ENCODE measurements around the gene CIBAR2. TPM values are rescaled to one million over a fixed set of nuclear protein-coding genes. Genes with fewer than 3 reads are reported as not detected.

The CIBAR2 gene
- total and polyA plus RNA-seq, 2 experiments from 2014 or later: not detected

DNA sequence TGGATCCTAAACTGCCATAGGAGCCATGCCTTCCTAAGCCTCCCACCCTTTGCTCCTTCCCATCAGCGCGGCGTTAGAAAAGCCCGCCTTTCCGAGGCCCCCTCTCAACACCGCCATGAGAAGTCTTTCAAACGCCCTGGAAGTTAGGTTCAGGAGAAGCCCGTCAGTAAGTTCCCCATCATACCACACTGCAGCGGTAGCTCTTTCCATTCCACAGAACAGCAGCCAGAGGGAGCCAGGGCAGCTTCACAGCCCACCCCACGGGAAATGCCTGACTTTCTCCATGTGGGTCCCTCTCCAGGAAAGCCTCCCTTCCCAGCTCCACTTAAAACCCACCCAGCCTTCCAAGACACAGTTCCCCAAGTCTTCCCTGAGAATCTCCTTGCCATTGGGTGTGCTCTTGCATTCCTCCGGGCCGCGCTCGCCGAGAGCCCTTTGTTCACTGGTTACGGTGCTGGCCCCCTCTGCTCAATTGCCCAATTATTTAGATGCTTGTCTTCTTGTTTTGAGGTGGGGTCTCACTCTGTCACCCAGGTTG is 56.0 kb downstream of the CIBAR2 start:
- no peak overlapping the region for H3K4me2 ChIP-seq
- Mint-ChIP-seq H3K27ac (no peak overlapping the region), H3K27me3 (ENCODE audit: insufficient read depth, low read depth, poor library complexity) (peaks cover 4% of the 10 kb centered on the region), H3K36me3 (ENCODE audit: low read depth) (no peaks in the 10 kb centered on the region), H3K9me3 (no peaks in the 10 kb centered on the region), H3K4me3 (no peak overlapping the region), H3K4me1 (peaks cover 17% of the 10 kb centered on the region)
- TF ChIP-seq POLR2AphosphoS5 (IDR thresholded peaks at IDR 0.05; ENCODE audit: low read depth) (no peak), STAT1 (IDR thresholded peaks at IDR 0.05; ENCODE audit: unreplicated experiment) (no peak), NANOG (IDR thresholded peaks at IDR 0.05; ENCODE audit: borderline replicate concordance) (no peak), CREB1 (CRISPR knock-in tag; IDR thresholded peaks at IDR 0.05; ENCODE audit: low read depth) (no peak), ZNF331 (CRISPR knock-in tag; IDR thresholded peaks at IDR 0.05; ENCODE audit: low read depth) (no peak)
- TF ChIP-seq, protein P1, sequence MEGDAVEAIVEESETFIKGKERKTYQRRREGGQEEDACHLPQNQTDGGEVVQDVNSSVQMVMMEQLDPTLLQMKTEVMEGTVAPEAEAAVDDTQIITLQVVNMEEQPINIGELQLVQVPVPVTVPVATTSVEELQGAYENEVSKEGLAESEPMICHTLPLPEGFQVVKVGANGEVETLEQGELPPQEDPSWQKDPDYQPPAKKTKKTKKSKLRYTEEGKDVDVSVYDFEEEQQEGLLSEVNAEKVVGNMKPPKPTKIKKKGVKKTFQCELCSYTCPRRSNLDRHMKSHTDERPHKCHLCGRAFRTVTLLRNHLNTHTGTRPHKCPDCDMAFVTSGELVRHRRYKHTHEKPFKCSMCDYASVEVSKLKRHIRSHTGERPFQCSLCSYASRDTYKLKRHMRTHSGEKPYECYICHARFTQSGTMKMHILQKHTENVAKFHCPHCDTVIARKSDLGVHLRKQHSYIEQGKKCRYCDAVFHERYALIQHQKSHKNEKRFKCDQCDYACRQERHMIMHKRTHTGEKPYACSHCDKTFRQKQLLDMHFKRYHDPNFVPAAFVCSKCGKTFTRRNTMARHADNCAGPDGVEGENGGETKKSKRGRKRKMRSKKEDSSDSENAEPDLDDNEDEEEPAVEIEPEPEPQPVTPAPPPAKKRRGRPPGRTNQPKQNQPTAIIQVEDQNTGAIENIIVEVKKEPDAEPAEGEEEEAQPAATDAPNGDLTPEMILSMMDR (conservative IDR thresholded peaks at IDR 0.05; ENCODE audit: low read depth in 2 of 2): peak; percentile 42 to 70
- TF ChIP-seq, protein P2, sequence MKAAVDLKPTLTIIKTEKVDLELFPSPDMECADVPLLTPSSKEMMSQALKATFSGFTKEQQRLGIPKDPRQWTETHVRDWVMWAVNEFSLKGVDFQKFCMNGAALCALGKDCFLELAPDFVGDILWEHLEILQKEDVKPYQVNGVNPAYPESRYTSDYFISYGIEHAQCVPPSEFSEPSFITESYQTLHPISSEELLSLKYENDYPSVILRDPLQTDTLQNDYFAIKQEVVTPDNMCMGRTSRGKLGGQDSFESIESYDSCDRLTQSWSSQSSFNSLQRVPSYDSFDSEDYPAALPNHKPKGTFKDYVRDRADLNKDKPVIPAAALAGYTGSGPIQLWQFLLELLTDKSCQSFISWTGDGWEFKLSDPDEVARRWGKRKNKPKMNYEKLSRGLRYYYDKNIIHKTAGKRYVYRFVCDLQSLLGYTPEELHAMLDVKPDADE (IDR thresholded peaks at IDR 0.05): no peak
- ATAC-seq (peak; percentile 84), DNase-seq (ENCODE audit: low spot score) (peak; percentile 56)
- no peak overlapping the region for H3K27ac ChIP-seq (ENCODE audit: low read depth)
- no peaks in the 10 kb centered on the region for H3K79me2 ChIP-seq (replicated peaks; ENCODE audit: insufficient read depth)
- H3K4me3 ChIP-seq: no peak overlapping the region
- H3F3A ChIP-seq (replicated peaks; ENCODE audit: low read depth): no peaks in the 10 kb centered on the region
- H3K36me3 ChIP-seq (ENCODE audit: insufficient read depth): no peaks in the 10 kb centered on the region
- no peak overlapping the region for H2AFZ ChIP-seq
- no peaks in the 10 kb centered on the region for H3K27me3 ChIP-seq (ENCODE audit: insufficient read depth)
- no peaks in the 10 kb centered on the region for H4K20me1 ChIP-seq (replicated peaks; ENCODE audit: insufficient read depth)
- no peaks in the 10 kb centered on the region; the same call in 1 of the 2 replicates for H3K4me1 ChIP-seq (ENCODE audit: insufficient read depth)
- H3K9me2 ChIP-seq (ENCODE audit: insufficient read depth): no peaks in the 10 kb centered on the region

DNA sequence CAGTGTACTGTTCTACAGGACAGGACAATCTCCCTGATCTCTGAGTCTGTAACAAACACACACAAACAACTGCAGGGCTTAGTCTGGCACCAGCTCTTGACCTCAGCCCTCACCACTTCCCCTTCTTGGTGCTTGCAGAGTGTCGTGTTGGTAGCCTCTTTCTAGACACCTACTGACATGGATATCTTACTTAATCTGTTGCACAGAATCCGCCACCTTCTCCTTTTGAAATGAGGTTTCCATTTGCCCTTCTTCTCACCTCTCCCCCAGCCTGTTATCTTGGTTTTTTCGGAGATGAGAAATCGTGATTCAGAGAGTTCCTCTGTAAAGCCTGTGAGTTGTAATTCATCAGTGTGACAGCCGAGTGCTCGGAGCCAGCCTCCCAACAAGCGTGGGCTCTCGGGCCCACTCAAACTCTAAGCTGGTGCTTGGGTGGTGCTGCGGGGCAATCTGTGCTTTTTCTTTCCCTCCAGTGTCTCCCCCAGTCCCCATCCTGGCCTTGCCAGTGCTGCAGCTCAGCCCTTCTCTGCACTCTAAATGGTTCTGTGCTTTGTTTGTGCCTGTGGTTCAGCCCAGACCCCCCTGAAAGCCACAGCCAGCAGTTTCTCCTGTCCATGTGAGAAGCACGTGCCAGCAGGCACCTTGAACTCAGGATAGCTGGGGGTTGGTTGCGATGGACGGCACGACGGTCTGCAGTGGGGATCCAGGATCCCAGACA is 56.6 kb downstream of the CIBAR2 start:
- Mint-ChIP-seq H3K9me3 (no peaks in the 10 kb centered on the region), H3K27me3 (ENCODE audit: insufficient read depth, low read depth, poor library complexity) (peaks cover 3% of the 10 kb centered on the region), H3K4me3 (no peak overlapping the region), H3K4me1 (peaks cover 16% of the 10 kb centered on the region), H3K27ac (no peak overlapping the region), H3K36me3 (ENCODE audit: low read depth) (no peaks in the 10 kb centered on the region)
- no peak overlapping the region for H2AFZ ChIP-seq
- H3F3A ChIP-seq (replicated peaks; ENCODE audit: low read depth): no peaks in the 10 kb centered on the region
- ATAC-seq: no peak; the same call in 2 of the 3 replicates
- H3K4me1 ChIP-seq (ENCODE audit: insufficient read depth): no peaks in the 10 kb centered on the region; the same call in 1 of the 2 replicates
- no peak overlapping the region for H3K4me2 ChIP-seq
- H4K20me1 ChIP-seq (replicated peaks; ENCODE audit: insufficient read depth): no peaks in the 10 kb centered on the region
- TF ChIP-seq, protein P3, sequence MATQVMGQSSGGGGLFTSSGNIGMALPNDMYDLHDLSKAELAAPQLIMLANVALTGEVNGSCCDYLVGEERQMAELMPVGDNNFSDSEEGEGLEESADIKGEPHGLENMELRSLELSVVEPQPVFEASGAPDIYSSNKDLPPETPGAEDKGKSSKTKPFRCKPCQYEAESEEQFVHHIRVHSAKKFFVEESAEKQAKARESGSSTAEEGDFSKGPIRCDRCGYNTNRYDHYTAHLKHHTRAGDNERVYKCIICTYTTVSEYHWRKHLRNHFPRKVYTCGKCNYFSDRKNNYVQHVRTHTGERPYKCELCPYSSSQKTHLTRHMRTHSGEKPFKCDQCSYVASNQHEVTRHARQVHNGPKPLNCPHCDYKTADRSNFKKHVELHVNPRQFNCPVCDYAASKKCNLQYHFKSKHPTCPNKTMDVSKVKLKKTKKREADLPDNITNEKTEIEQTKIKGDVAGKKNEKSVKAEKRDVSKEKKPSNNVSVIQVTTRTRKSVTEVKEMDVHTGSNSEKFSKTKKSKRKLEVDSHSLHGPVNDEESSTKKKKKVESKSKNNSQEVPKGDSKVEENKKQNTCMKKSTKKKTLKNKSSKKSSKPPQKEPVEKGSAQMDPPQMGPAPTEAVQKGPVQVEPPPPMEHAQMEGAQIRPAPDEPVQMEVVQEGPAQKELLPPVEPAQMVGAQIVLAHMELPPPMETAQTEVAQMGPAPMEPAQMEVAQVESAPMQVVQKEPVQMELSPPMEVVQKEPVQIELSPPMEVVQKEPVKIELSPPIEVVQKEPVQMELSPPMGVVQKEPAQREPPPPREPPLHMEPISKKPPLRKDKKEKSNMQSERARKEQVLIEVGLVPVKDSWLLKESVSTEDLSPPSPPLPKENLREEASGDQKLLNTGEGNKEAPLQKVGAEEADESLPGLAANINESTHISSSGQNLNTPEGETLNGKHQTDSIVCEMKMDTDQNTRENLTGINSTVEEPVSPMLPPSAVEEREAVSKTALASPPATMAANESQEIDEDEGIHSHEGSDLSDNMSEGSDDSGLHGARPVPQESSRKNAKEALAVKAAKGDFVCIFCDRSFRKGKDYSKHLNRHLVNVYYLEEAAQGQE (IDR thresholded peaks at IDR 0.05; ENCODE audit: unreplicated experiment): no peak
- TF ChIP-seq, protein P1 (conservative IDR thresholded peaks at IDR 0.05; ENCODE audit: low read depth in 2 of 2): no peak
- TF ChIP-seq JUNB (IDR thresholded peaks at IDR 0.05; ENCODE audit: unreplicated experiment): no peak
- DNase-seq (ENCODE audit: low spot score): no peak
- H3K4me3 ChIP-seq: no peak overlapping the region
- no peak overlapping the region for H3K27ac ChIP-seq (ENCODE audit: low read depth)
- no peaks in the 10 kb centered on the region for H3K9me2 ChIP-seq (ENCODE audit: insufficient read depth)
- no peaks in the 10 kb centered on the region for H3K36me3 ChIP-seq (ENCODE audit: insufficient read depth)
- H3K27me3 ChIP-seq (ENCODE audit: insufficient read depth): no peaks in the 10 kb centered on the region
- H3K79me2 ChIP-seq (replicated peaks; ENCODE audit: insufficient read depth): no peaks in the 10 kb centered on the region
